Transverse colon (tissue), 3 donors: ENCODE data around the gene ZIC4.

Experiments used
- CTCF ChIP-seq, 5 experiments: fragments of 200-600 bp in 3 of 5; fragments of 450-650 bp in 2 of 5; sonication (generic) in 3 of 5; IDR thresholded peaks; 1 replicate in 2 of 5; 2 replicates in 3 of 5; pipeline ENCODE4 v1.5.1; 2016 to 2017; ENCODE audit warnings: antibody characterized with exemption in 5 of 5, inconsistent platforms in 3 of 5, mild to moderate bottlenecking in 2 of 5, moderate library complexity in 1 of 5
- EP300 ChIP-seq: sonication (generic); formaldehyde crosslinking; IDR thresholded peaks from one replicate; pipeline ENCODE4 v1.6.1; 2017; ENCODE audit warnings: antibody characterized with exemption, low read depth

GRCh38 chr3:147406028-147406931, at the start of gene ZIC4:
- TF ChIP-seq CTCF (IDR thresholded peaks at IDR 0.05) (no peak), EP300 (no peak)
